IMR-90 (cell line): Measurements from ENCODE around the gene BNIP2. TPM values are rescaled to one million over a fixed set of nuclear protein-coding genes. Genes with fewer than 3 reads are reported as not detected.

Source experiments
- ATAC-seq: fragments of 200-7000 bp; cut with Tn5 transposase; 2 replicates; pipeline ENCODE4 v1.9.1; 2020; ENCODE audit warnings: low read depth, mild to moderate bottlenecking, moderate library complexity
- BruUV-seq: library from RNA; stranded (reverse); fragments of 400-500 nt; replicated peaks from 2 replicates; lab custom pipeline; 2021; lab: Mats Ljungman, UMichigan
- CTCF ChIA-PET: fragments of 300-600 bp; formaldehyde crosslinking; extraction: SDS; loops from one replicate; lab custom pipeline; 2021; ENCODE audit warnings: antibody characterized with exemption; lab: Yijun Ruan, JAX
- POLR2A ChIA-PET: fragments of 300-600 bp; sonication (Branson Sonifier 250); formaldehyde crosslinking; loops from one replicate; lab custom pipeline; 2022; ENCODE audit warnings: antibody characterized with exemption; ENCODE audit not compliant: unreplicated experiment; lab: Charles Lee
- DNase-seq: peaks from one replicate; pipeline ENCODE4 v3.0.0; 2013
- H2AFZ ChIP-seq: replicated peaks from 2 replicates; pipeline ENCODE3; 2013; ENCODE audit warnings: low read length, mild to moderate bottlenecking; ENCODE audit not compliant: poor library complexity
- H2AK5ac ChIP-seq: 2 replicates; pipeline ENCODE4 v1.6.1; 2013; ENCODE audit warnings: low read depth, low read length, inconsistent platforms
- H2AK9ac ChIP-seq: replicated peaks from 2 replicates; pipeline ENCODE3; 2013; ENCODE audit warnings: mild to moderate bottlenecking, low read depth, low read length, moderate library complexity; ENCODE audit not compliant: poor library complexity
- H2BK120ac ChIP-seq: 2 replicates; pipeline ENCODE4 v1.6.1; 2013; ENCODE audit warnings: low read depth, low read length, inconsistent platforms
- H2BK15ac ChIP-seq: 3 replicates; pipeline ENCODE4 v1.6.1; 2013; ENCODE audit warnings: low read depth, low read length, inconsistent platforms
- H2BK20ac ChIP-seq: 2 replicates; pipeline ENCODE4 v1.6.1; 2013; ENCODE audit warnings: low read depth, mild to moderate bottlenecking, inconsistent platforms, low read length, moderate library complexity
- H2BK5ac ChIP-seq: 2 replicates; pipeline ENCODE4 v1.6.1; 2013; ENCODE audit warnings: mild to moderate bottlenecking, low read depth, low read length, inconsistent platforms; ENCODE audit not compliant: poor library complexity, severe bottlenecking
- H3K14ac ChIP-seq: replicated peaks from 2 replicates; pipeline ENCODE4 v1.6.1; 2013; ENCODE audit warnings: low read depth, low read length, inconsistent platforms
- H3K18ac ChIP-seq: 2 replicates; pipeline ENCODE4 v1.6.1; 2013; ENCODE audit warnings: low read depth, low read length, control low read depth
- H3K23ac ChIP-seq: 2 replicates; pipeline ENCODE4 v1.6.1; 2013; ENCODE audit warnings: low read depth, low read length, inconsistent platforms
- H3K27ac ChIP-seq: 2 replicates; pipeline ENCODE4 v1.5.1; 2013; ENCODE audit warnings: mild to moderate bottlenecking, control low read depth, low read length; ENCODE audit not compliant: insufficient read depth
- H3K27me3 ChIP-seq: 2 replicates; pipeline ENCODE4 v1.6.1; 2013; ENCODE audit warnings: low read length; ENCODE audit not compliant: control insufficient read depth, insufficient read depth
- H3K36me3 ChIP-seq: 2 replicates; pipeline ENCODE4 v1.6.1; 2013; ENCODE audit warnings: low read length, mixed read lengths; ENCODE audit not compliant: control insufficient read depth, insufficient read depth
- H3K4ac ChIP-seq: 2 replicates; pipeline ENCODE4 v1.6.1; 2013; ENCODE audit warnings: low read depth, low read length, inconsistent platforms
- H3K4me1 ChIP-seq: 2 replicates; pipeline ENCODE4 v1.6.1; 2013; ENCODE audit warnings: low read length, mixed read lengths; ENCODE audit not compliant: control insufficient read depth, insufficient read depth
- H3K4me2 ChIP-seq: 2 replicates; pipeline ENCODE4 v1.6.1; 2013; ENCODE audit warnings: low read depth, mild to moderate bottlenecking, control low read depth, low read length, moderate library complexity
- H3K4me3 ChIP-seq: 2 replicates; pipeline ENCODE4 v1.5.1; 2013; ENCODE audit warnings: low read depth, mild to moderate bottlenecking, control low read depth, low read length, moderate library complexity; ENCODE audit not compliant: insufficient read depth
- H3K56ac ChIP-seq: 2 replicates; pipeline ENCODE4 v1.6.1; 2013; ENCODE audit warnings: low read length, inconsistent platforms; ENCODE audit not compliant: insufficient read depth; ENCODE audit errors: extremely low read depth
- H3K79me1 ChIP-seq, 2 experiments: 2 replicates each; pipeline ENCODE4 v1.6.1; 2013; ENCODE audit warnings: low read length in 2 of 2, inconsistent platforms in 1 of 2, low read depth in 1 of 2
- H3K9ac ChIP-seq: 2 replicates; pipeline ENCODE4 v1.6.1; 2013; ENCODE audit warnings: low read depth, low read length, control low read depth
- H3K9me1 ChIP-seq: 2 replicates; pipeline ENCODE4 v1.6.1; 2013; ENCODE audit warnings: low read length, inconsistent platforms; ENCODE audit not compliant: insufficient read depth
- H3K9me3 ChIP-seq: 2 replicates; pipeline ENCODE4 v1.6.1; 2013; ENCODE audit warnings: low read length; ENCODE audit not compliant: control insufficient read depth, insufficient read depth
- H4K20me1 ChIP-seq: 2 replicates; pipeline ENCODE4 v1.6.1; 2013; ENCODE audit warnings: low read length, inconsistent platforms; ENCODE audit not compliant: insufficient read depth
- H4K5ac ChIP-seq: 2 replicates; pipeline ENCODE4 v1.6.1; 2013; ENCODE audit warnings: mild to moderate bottlenecking, low read depth, low read length, control low read depth
- H4K8ac ChIP-seq, 2 experiments: 2 replicates each; pipeline ENCODE4 v1.6.1; 2013; ENCODE audit warnings: low read depth in 2 of 2, low read length in 2 of 2, control low read depth in 1 of 2, inconsistent platforms in 1 of 2
- H4K91ac ChIP-seq: 2 replicates; pipeline ENCODE4 v1.6.1; 2013; ENCODE audit warnings: low read depth, low read length, inconsistent platforms; ENCODE audit not compliant: insufficient read depth
- BHLHE40 ChIP-seq: fragments of 150-350 bp; IDR thresholded peaks from 2 replicates; pipeline ENCODE4 v1.6.1; 2016; ENCODE audit warnings: mild to moderate bottlenecking, low read depth, low read length
- CEBPB ChIP-seq: IDR thresholded peaks from 2 replicates; pipeline ENCODE4 v1.6.1; 2012; ENCODE audit warnings: low read depth, low read length, improper control_type of control experiment
- CHD1 ChIP-seq: IDR thresholded peaks from 2 replicates; pipeline ENCODE4 v1.6.1; 2012; ENCODE audit warnings: low read depth, low read length, improper control_type of control experiment
- MAFK ChIP-seq: IDR thresholded peaks from 2 replicates; pipeline ENCODE4 v1.6.1; 2012; ENCODE audit warnings: low read depth, low read length, improper control_type of control experiment
- MAZ ChIP-seq: IDR thresholded peaks from 2 replicates; pipeline ENCODE4 v1.6.1; 2012; ENCODE audit warnings: low read depth, mild to moderate bottlenecking, low read length, improper control_type of control experiment, moderate library complexity, borderline replicate concordance
- MXI1 ChIP-seq: IDR thresholded peaks from 2 replicates; pipeline ENCODE4 v1.6.1; 2012; ENCODE audit warnings: low read depth, mild to moderate bottlenecking, low read length, moderate library complexity, borderline replicate concordance
- NFE2L2 ChIP-seq: fragments of 150-350 bp; IDR thresholded peaks from 2 replicates; pipeline ENCODE4 v1.6.1; 2016; ENCODE audit warnings: low read depth, mild to moderate bottlenecking, low read length
- POLR2A ChIP-seq: IDR thresholded peaks from 2 replicates; pipeline ENCODE4 v1.6.1; 2012; ENCODE audit warnings: mild to moderate bottlenecking, low read depth, low read length
- RAD21 ChIP-seq: IDR thresholded peaks from 2 replicates; pipeline ENCODE4 v1.6.1; 2012; ENCODE audit warnings: low read length, improper control_type of control experiment
- RCOR1 ChIP-seq: IDR thresholded peaks from 2 replicates; pipeline ENCODE4 v1.6.1; 2012; ENCODE audit warnings: mild to moderate bottlenecking, low read length, improper control_type of control experiment; ENCODE audit not compliant: insufficient replicate concordance
- RFX5 ChIP-seq: IDR thresholded peaks from 2 replicates; pipeline ENCODE4 v1.8.0; 2012; ENCODE audit warnings: low read depth, mild to moderate bottlenecking, low read length, moderate library complexity
- SMC3 ChIP-seq: fragments of 150-350 bp; IDR thresholded peaks from 2 replicates; pipeline ENCODE4 v1.6.1; 2016; ENCODE audit warnings: low read depth, mild to moderate bottlenecking, antibody characterized with exemption, low read length, moderate library complexity
- WGBS, 2 experiments: methylation state at CpG; one replicate each; pipeline versions ENCODE4 v1.1.5 to v1.1.7; 2013; ENCODE audit warnings: missing lambda C conversion rate in 2 of 2; ENCODE audit not compliant: insufficient read length in 1 of 2; ENCODE audit errors: extremely low coverage in 2 of 2; 5-methylcytosine and 5-hydroxymethylcytosine counted together
- dilution Hi-C: fragments of 300-500 bp; cut with HindIII; formaldehyde crosslinking; loops from one replicate; pipeline ENCODE4 v1.14.3; 2018; ENCODE audit warnings: low sequenced_read_pairs; ENCODE audit not compliant: unreplicated experiment
- in situ Hi-C: fragments of 300-500 bp; cut with MboI; formaldehyde crosslinking; loops from 3 replicates; pipeline ENCODE4 v1.14.3; 2019; ENCODE audit warnings: low sequenced_read_pairs, inconsistent platforms, mixed read lengths
- intact Hi-C: fragments of 100-400 bp; cut with micrococcal nuclease; formaldehyde crosslinking; loops from 2 replicates; pipeline ENCODE4 v1.10.0; 2022
- polyA plus RNA-seq, 3 experiments: library from polyadenylated mRNA; depleted of rRNA; stranded (reverse); fragments of >200 nt; gene quantifications; 2 replicates each; pipeline ENCODE4 v1.2.3, GENCODE V29; 2012; ENCODE audit warnings: low replicate concordance in 1 of 3
- total RNA-seq: library from RNA; depleted of rRNA; stranded (reverse); fragments of >200 nt; gene quantifications from 2 replicates; pipeline ENCODE4 v1.2.3, GENCODE V29; 2012
- TF ChIP-seq, protein P1 (sequence below): fragments of 150-350 bp; IDR thresholded peaks from 2 replicates; pipeline ENCODE4 v1.6.1; 2017; ENCODE audit warnings: mild to moderate bottlenecking, antibody characterized with exemption, low read length, low read depth
- TF ChIP-seq, protein P2 (sequence below): conservative IDR thresholded peaks from 2 replicates; pipeline ENCODE4 v1.5.1; 2012; ENCODE audit warnings: mild to moderate bottlenecking, low read depth, low read length, improper control_type of control experiment
- TF ChIP-seq, protein P3 (sequence below): fragments of 150-350 bp; IDR thresholded peaks from 2 replicates; pipeline ENCODE4 v1.6.1; 2016; ENCODE audit warnings: low read depth, mild to moderate bottlenecking, low read length, moderate library complexity, borderline replicate concordance

The BNIP2 gene
- total and polyA plus RNA-seq, 2 of the 4 experiments (the other 2 are of a cell fraction), result 36.9 to 47.3 TPM

DNA sequence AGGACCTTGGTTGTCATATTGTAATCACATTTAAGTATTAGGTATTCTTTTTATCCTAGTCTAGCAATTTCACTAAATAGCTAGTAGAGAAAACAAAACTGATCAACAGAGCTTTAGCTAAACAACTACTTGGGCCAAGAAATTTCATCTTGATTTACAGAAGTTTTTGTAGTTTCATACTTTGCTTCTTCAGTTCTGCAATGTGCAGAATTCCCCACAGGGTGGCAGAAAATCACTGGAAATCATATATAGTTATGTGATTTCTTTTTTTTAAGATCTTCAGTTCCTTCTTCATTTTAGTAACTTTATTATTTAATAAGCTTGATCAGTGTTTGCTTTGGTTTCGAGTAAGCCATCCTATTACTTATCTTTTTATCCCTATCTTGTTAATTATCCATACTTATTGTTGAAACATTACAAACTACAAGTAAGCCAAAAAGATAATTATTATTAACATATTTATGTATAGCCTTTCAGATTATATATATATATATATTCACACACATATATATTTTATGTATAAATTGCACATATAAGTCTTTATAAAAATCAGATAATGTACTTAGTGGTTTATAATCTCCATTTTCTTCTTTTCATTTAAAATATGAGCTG lies 2.2 kb upstream of the BNIP2 start:
- no TSS peak for BruUV-seq
- dilution Hi-C loops (no loop called here), intact Hi-C loops (loop anchor here (1.0 to 2.0 kb wide), 3 partner anchors 436 to 636 kb away; no protein-coding TSS in a partner anchor), in situ Hi-C loops (loop anchor here (10.0 to 25.0 kb wide), 2 partner anchors 634 to 746 kb away; no protein-coding TSS in a partner anchor)
- Histone ChIP-seq H3K18ac (no peak overlapping the region), H2AK5ac (no peak overlapping the region), H4K8ac (no peak overlapping the region), H2BK5ac (no peak overlapping the region), H3K36me3 (no peaks in the 10 kb centered on the region; the same call in 1 of the 2 replicates), H3K23ac (no peak overlapping the region), H4K20me1 (peaks cover 15% of the 10 kb centered on the region), H3K4me2 (no peak overlapping the region), H3K4me1 (peaks cover 3% of the 10 kb centered on the region; the same call in 1 of the 2 replicates), H3K27me3 (no peaks in the 10 kb centered on the region; the same call in 1 of the 2 replicates), H4K91ac (no peak overlapping the region), H2AFZ (no peak overlapping the region), H3K14ac (no peak overlapping the region), H3K9ac (no peak overlapping the region), H3K27ac (no peak overlapping the region), H2BK15ac (no peak overlapping the region), H3K9me1 (no peaks in the 10 kb centered on the region), H3K56ac (no peak overlapping the region), H3K9me3 (no peaks in the 10 kb centered on the region), H3K79me1 (peaks cover 0 to 8% of the 10 kb centered on the region in 2 experiments; a peak in 2 of 4 replicates), H3K4ac (no peak overlapping the region), H2BK20ac (no peak overlapping the region), H2AK9ac (no peak overlapping the region), H4K5ac (no peak overlapping the region), H2BK120ac (no peak overlapping the region), H3K4me3 (no peak overlapping the region)
- no CpG with 5 or more reads among the region's 1 CpG for WGBS, 2 experiments
- ATAC-seq, result no peak
- peak; percentile 58 for DNase-seq
- ChIA-PET CTCF (interaction anchor here (0.6 to 2.8 kb wide), 11 partner anchors 8 to 829 kb away, joined by 3 to 31 read pairs (median 4); no protein-coding TSS in a partner anchor), POLR2A (interaction anchor here (0.7 kb wide), 1 partner anchor 508 kb away, joined by 3 read pairs; no protein-coding TSS in a partner anchor)
- TF ChIP-seq MAFK (no peak), NFE2L2 (no peak), CHD1 (no peak), SMC3 (peak; percentile 67), RFX5 (no peak), RAD21 (peak; percentile 66), MXI1 (no peak), RCOR1 (no peak), CEBPB (no peak), MAZ (no peak), POLR2A (no peak), BHLHE40 (no peak)
- TF ChIP-seq, protein P1, sequence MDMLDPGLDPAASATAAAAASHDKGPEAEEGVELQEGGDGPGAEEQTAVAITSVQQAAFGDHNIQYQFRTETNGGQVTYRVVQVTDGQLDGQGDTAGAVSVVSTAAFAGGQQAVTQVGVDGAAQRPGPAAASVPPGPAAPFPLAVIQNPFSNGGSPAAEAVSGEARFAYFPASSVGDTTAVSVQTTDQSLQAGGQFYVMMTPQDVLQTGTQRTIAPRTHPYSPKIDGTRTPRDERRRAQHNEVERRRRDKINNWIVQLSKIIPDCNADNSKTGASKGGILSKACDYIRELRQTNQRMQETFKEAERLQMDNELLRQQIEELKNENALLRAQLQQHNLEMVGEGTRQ, result no peak
- TF ChIP-seq, protein P2, sequence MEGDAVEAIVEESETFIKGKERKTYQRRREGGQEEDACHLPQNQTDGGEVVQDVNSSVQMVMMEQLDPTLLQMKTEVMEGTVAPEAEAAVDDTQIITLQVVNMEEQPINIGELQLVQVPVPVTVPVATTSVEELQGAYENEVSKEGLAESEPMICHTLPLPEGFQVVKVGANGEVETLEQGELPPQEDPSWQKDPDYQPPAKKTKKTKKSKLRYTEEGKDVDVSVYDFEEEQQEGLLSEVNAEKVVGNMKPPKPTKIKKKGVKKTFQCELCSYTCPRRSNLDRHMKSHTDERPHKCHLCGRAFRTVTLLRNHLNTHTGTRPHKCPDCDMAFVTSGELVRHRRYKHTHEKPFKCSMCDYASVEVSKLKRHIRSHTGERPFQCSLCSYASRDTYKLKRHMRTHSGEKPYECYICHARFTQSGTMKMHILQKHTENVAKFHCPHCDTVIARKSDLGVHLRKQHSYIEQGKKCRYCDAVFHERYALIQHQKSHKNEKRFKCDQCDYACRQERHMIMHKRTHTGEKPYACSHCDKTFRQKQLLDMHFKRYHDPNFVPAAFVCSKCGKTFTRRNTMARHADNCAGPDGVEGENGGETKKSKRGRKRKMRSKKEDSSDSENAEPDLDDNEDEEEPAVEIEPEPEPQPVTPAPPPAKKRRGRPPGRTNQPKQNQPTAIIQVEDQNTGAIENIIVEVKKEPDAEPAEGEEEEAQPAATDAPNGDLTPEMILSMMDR, result peak; percentile 71
- TF ChIP-seq, protein P3, sequence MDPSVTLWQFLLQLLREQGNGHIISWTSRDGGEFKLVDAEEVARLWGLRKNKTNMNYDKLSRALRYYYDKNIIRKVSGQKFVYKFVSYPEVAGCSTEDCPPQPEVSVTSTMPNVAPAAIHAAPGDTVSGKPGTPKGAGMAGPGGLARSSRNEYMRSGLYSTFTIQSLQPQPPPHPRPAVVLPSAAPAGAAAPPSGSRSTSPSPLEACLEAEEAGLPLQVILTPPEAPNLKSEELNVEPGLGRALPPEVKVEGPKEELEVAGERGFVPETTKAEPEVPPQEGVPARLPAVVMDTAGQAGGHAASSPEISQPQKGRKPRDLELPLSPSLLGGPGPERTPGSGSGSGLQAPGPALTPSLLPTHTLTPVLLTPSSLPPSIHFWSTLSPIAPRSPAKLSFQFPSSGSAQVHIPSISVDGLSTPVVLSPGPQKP, result no peak
